Hypothalamus (tissue), 51 donors: Measurements from ENCODE around the gene ZSCAN22.

Source experiments
- DNase-seq, 51 donors: peaks; one replicate each; lab custom pipeline; 2025; lab: John Stamatoyannopoulos, UW

ZSCAN22 gene

DNA sequence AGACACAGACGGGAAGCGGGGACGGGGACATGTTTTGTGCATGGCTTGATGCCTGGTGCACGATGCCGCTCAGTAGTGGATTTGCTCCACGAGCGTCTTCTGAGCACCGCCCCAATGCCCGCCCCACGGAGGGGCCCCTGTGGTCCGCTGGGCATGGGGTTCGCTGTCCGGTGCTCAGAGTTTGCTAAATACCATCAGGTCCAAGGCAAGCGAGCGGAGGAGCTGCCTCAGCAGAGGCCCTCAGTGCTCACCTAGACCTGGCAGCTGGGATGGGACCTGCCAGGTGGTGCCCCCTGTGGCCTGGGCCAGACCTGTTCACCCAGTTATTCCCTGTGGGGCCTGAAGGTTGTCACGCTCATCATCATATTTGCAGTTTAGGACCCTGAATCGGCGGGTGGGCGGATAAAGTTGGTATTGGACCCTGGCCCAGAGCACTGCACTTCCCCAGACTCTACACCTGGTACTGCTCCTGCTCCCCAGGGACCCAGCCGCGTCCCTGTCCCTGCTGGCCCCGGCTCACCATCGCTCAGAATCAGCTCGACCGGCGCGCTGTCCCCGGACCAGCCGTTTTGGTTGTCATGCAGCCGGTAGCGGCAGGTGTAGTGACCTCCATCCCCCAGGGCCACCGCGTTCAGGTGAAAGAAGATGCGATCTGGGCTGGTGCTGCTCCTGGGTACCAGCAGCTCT, 24.2 kb downstream of the ZSCAN22 start:
- DNase-seq: no peak

DNA sequence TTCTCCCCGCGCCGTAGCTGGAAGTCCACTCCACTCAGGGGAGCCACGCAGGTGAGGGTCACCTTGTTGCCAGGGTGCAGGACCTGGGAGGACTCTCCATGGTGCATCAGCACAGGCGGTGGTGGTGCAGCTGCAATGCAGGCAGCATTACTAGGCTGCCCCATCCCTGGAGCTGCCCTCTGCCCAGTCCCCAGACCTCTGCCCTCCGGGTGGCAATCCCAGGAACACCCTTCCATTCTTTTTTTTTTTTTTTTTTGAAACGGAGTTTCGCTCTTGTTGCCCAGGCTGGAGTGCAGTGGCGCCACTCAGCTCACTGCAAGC, 24.7 kb downstream of the ZSCAN22 start:
- no peak for DNase-seq

DNA sequence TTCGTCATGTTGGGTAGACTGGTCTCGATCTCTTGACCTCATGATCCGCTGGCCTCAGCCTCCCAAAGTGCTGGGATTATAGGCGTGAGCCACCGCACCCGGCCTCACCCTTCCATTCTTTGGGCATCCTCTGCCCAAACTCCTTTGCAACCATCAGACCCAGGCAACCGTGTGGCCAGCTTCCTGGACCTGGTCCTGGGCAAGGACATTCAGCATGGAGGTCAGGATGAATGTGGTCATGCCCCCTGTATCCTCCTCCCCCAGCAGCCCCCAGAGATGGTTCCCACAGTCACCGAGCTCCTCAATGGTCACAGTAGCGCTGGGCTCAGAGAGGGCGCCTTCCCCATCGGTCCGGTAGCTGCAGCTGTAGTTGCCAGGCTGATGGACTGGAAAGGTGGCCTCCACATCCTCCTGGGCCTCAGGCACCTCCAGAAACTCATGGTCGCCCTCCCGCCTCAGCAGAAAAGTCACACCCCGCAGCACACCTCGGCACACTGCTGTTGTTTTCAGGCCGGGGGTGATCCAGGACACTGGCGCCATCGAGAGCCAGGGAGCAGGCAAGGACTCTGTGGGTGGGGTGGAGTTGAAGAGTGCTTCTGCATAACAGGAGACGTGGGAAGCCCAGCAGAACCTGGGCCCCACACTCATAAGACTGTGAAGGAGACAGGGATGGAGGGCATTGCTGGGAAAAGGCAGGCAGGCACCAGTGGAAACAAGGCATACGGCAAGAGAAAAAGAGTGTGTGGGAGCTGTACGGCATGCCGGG, 25.4 kb downstream of the ZSCAN22 start:
- DNase-seq: no peak

DNA sequence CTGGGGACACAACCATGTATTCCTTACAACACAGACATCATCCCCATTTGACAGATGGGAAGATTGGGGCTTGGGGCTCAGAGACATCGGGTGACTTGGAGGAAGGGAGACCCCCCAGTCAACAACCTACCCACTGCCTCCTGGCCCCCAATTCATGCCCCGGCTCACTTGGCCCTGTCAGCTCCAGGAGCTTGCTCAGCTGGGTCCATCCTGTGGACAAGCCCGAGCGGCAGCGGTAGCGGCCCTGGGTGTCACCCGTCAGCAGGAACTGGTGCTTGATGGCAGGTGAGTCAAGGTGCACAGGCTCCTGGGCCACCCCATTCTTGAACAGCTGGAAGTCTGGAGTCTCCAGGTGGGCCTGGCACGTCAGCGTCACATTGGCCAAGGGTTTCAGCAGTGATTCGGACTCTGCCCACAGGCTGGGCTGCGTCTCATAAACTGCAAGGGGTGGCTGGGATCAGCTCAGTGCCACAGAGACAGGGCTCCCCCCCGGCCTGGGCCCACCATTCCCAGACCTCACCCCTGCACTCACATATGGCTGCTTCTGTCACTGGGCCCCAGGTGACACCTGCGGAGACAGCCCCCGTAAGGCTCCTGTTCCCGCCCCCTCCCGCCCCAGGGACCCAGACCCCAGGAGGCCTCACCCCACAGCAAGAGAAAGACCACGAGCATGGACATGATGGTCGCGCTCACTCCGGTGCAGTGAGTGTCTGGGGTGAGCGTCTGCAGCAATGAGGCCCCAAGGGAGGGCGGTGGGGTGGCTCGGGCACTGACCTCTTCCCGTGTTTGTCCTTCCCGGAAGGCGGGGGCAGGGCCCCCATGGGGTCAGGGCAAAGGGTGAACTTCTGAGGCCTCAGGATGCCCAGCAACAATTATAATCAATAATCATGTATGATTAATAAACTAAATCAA, 26.2 kb downstream of the ZSCAN22 start, which contains the start of gene A1BG:
Gene A1BG (minus strand): TSS at position 733 of the 912 bp plus-strand sequence. CDS start 55 bp downstream, at position 678.
- no peak for DNase-seq

DNA sequence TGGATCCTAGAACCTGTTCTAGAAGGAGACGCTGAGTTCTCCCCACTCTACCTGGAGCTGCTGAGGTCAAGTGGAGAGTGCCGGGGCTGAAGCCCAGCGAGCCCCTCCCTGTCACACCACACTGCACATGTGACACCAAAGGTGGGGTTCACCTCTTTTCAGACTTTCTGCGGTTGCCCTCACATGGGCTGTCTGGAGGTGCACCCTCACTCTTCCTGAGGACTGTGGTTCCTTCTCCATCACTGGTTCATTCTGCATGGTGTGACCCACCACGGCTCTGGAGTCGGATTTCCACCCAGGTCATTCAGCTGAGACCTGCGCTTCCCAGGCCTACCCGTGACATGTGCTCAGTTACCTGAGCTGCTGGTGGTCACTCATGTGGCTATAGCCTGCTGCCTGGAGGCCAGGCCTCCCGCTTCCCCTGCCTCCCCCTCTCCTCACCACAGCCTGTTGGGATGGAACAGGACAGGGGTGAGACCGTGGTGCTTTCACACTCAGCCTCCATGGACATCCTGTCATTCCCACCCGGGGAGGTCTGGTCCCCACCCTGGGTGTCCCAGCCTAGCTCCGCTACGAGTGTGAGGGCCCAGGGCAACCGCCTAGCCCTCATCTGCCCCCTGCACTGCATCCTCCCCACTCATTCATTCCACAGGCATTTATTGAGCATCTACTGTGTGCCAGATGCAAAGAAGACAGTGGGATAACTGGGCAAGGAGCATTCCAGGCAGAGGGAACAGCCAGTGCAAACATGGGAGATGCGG, 27.1 kb downstream of the ZSCAN22 start:
- no peak for DNase-seq

DNA sequence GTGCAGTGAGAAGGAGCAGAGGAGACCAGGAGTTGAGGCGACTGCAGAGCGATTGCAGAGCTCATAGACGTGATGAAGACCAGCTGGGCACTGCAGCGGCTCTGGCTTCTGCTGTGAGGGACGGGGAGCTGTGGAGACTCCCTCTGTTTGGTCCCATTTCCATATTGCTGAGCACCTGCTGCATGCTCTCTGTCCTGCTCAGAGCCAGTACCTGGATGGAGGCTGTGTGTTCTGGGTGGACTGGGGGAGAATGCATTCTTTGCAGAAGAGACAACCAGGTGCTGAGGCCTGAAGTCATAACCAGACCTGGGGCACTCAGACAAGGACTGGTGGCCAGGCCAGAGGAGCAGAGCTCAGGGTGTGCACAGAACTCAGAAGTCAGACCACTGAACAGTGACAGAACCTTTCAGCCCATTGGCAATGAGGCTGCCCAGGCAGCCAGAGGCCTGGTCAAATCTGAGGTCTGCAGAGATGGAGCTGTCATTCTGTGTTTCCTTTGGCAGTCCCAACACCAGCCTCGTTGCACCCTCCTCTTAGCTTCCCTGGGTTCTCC, 27.8 kb downstream of the ZSCAN22 start:
- DNase-seq: no peak

DNA sequence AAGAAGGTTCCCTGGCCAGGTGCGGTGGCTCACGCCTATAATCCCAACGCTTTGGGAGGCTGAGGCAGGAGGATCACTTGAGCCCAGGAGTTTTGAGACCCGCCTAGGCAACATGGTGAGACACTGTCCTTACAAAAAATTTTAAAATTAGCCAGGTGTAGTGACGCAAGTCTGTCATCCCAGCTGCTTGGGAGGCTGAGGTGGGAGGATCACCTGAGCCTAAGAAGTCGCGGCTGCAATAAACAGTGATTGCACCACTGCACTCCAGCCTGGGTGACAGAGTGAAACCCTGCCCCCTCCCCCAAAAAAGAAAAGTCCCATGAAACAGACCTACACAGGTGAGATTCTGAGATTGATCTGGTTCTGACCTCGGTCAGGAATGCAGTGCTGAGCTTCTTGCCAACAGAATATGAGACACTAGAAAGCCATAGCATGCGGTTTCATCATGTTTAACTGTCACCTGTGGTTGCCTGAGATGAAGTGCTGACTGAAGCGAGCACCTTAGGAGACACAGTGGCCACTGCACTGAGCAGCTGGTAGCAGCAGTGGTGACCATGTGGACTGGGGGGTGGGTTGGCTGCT, 28.5 kb downstream of the ZSCAN22 start:
- DNase-seq: no peak

DNA sequence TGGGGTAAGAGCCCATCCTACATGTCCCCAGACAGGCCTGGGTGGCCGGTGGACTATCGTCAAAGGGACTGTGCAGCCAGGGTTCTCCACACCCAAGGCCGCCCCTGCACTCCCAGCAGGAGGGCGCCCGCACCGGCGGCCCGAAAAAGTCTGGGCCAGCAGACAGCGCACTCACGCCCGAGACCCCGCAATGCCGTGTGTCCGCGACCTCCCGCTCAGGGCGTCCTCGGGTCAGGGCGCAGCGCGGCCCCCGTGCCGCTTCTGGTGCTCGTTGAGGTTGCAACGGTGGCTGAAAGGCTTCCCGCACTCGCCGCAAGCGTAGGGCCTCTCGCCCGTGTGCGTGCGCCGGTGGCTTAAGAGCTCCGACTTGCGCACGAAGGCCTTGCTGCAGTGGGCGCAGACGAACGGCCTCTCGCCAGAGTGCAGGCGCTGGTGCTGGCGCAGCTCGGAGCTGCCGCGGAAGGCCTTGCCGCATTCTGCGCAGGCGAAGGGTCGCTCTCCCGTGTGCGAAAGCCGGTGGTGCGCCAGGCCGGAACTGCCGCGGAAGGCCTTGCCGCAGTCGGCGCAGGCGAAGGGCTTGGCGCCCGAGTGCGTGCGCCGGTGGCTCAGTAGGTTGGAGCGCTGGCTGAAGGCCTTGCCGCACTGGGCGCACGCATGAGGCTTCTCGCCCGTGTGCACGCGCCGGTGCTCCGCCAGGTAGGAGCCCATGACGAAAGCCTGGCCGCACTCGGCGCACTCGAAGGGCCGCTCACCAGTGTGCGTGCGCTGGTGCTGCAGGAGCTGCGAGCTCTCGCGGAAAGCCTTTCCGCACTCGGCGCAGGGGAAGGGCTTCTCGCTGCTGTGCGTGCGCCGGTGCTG, 29.3 kb downstream of the ZSCAN22 start:
- DNase-seq: no peak

DNA sequence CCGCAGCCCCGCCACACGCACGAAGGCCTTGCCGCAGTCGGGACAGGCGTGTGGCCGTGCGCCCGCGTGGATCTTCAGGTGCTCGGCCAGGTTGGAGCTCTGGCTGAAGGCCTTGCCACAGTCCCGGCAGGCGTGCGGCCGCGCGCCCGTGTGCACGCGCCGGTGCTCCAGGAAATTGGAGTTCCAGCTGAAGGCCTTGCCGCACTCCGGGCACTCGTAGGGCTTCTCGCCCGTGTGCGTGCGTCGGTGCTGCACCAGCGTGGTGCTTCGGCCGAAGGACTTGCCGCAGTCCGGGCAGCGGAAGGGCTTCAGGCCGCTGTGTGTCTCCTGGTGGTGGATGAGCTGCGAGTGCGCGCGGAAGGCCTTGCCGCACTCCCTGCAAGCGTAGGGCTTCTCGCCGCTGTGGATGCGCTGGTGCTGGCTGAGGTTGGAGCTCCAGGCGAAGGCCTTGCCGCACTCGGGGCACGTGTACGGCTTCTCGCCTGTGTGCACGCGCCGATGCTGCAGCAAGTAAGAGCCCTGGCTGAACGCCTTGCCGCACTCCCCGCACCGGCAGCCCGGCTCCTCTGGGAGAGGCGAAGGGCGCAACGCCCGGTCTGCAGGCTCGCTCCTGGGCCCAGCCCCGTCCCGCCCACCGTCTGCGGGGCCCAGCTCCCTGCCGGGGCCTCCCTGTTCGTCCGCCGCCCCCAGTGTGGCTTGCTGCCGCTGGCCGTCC, 30.1 kb downstream of the ZSCAN22 start:
- no peak for DNase-seq

DNA sequence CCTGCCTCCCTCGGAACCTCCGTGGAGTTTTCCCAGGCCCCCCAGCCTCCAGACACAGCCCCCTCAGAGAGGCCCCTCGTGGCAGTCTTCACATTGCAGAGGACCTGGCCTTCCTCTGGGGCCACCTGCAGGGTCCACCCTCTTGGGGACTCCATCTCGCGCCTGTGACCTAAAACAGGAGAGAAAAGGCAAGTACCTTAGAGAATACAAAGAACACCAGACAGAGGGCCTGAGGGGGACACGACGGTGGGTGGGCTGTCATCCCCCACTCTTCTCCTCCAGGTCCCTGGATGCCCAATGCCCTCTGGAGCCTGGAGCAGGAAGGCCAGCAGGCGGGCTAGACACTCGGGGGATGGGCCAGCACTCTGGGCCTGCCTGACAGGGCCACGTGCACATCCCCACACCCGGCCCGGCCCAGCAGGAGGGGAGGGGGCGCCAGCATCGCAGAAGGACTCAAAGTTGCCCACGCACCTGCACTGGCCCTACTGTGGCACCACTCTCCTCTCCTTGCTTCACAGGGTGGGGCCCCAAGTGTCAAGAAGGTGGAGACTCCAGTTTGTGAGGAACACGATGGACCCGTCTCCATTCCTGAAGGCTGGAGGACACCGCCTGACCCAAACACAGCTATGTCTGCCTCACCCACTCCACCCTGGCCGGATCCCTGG, 30.8 kb downstream of the ZSCAN22 start:
- DNase-seq: no peak

DNA sequence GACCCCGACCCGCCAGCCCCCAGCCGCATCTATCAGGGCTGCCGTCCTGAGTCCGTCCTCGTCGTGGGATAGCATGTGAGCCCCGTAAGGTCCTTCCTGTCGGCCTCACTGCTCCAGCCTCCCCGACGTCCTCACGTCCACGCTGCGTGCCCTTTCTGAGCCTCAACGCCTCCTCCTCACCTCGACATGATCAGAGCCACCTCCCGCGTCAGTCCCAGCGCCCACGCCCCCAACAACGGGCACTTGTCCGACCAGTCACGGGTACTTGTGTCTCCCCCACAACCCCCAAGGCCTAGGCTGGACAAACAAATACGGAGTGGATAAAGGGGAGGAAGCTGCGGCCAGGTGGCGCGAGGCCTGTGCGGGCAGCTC, 35.1 kb downstream of the ZSCAN22 start:
- peak in 14 of 51 donors; percentile 35 to 79 (median 56) for DNase-seq

DNA sequence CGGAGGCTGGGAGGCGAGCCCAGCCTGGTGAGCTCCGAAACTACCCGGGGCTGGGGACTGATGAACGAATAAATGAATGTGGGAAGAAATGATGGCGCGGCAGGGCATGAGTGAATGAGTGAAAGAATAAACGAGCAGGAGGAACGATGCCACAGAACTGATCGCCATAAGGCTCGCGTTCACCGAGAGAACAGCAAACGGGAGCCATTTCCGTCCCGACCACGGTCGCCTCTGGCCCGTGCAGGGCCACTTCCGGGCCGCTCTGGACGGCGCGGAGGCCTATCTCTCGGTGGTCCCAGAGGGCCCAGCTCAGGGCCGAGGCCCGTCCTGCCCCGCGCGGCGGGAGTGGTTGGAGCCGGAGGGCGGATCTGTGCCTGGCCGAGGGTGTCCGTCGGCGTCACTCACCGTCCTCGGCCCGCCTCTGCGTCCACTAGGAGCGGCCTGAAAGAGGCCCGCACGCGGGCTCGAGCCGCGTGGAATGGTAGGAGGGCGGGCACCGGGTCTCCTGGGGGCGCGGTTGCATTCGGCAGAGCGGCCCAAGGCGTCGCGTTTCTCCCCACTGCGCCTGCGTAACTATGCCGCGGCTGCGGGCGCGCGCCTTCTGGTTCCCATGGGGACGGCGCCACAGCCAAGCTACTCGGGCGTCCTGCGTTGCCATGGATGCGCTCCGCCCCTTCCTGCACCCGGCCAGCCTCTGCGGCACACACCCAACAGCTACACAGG, 35.6 kb downstream of the ZSCAN22 start, which contains the start of gene ZNF497:
Gene ZNF497 (minus strand): TSS at position 480 of the 723 bp plus-strand sequence. CDS start 5,116 bp downstream, outside the sequence.
- peak; percentile 61 to 99 (median 95) for DNase-seq

DNA sequence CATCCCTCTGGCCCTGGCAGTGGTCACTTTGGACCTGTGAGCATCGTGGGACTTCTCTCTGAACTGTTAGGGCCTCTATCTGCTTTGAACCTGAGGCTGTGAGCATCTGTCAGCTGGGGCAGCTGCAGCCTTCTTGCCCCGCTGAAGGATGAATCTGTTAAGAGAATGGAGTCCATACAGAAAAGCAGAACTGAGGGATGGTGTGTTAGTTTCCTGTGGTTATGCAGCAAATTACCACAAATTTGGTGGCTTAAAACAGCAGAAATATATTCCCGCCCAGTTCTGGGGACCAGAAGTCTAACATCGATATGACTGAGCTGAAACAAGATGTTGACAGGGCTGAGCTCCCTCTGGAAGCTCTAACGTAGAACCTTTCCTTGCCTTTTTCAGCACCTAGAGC, 37.4 kb downstream of the ZSCAN22 start:
- DNase-seq: no peak

DNA sequence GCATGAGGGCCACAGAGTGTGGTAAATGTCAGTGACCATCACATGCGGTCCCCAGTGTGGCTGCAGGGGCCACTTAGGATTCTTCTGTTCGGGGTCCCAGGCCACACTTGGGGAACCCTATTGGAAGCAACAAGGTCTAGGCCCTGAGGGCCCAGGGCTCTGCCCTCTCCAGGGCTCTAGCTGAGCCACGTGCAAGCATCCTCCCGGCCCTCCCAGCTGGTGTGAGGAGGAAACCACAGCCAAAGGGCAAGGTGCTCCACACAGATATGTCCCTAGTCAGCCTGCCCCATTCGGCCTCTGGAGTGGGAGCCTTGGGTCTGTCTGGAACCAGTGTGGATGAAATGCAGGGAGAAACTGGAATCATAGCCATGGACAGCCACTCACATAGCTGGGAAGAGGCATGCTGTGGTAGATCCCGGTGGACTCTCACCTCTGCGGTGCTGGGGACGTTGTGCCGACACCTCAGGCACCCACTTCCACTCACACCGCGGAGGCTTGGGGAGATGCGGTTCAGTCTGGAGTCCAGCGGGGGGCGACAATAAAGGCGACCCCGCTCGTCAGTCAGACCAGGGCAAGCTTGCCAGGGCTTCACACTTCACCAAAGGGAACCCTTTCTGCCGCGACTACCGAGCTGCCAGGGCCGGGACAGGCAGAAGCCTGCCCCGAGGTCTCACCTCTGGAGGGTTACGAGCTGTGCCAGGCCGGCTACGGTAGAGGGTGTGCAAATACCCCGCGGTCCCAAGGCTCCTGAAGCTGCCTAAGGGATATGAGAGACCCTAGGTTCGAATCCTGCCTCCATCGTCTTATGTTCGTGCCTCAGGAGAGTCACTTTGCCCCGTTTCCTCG, 40.0 kb downstream of the ZSCAN22 start:
- no peak for DNase-seq

DNA sequence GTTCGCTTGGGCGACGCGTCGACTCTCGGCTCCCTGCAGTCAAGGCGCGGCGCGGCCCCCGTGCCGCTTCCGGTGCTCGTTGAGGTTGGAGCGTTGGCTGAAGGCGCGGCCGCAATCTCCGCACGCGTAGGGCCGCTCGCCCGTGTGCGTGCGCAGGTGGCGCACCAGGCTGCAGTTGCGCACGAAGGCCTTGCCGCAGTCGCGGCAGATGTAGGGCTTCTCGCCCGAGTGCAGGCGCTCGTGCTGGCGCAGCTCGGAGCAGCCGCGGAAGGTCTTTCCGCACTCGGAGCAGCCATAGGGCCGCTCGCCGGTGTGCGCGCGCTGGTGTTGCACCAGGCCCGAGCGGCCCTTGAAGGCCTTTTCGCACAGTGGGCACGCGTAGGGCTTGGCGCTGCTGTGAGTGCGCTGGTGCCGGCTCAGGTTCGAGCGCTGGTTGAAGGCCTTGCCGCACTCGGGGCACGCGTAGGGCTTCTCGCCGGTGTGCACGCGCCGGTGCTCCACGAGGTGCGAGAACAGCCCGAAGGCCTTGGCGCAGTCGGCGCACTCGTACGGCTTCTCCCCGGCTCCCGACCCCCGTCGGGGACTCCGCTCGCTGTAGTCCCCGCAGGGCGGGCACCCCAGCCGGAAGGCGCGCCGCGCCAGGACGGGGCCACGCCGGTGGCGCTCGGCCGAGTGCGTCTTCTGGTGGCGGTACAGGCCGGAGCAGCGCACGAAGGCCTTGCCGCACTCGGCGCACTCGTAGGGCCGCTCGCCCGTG, 41.1 kb downstream of the ZSCAN22 start:
- DNase-seq: no peak
